GM18873 (cell line): ENCODE measurements around the gene GALNT10.

Source experiments
- ATAC-seq: cut with Tn5 transposase; IDR thresholded peaks from one replicate; pipeline ENCODE4 v1.9.1; 2021; ENCODE audit warnings: mild to moderate bottlenecking, moderate library complexity, moderate number of reproducible peaks; ENCODE audit not compliant: unreplicated experiment, low FRiP score

Gene GALNT10

DNA sequence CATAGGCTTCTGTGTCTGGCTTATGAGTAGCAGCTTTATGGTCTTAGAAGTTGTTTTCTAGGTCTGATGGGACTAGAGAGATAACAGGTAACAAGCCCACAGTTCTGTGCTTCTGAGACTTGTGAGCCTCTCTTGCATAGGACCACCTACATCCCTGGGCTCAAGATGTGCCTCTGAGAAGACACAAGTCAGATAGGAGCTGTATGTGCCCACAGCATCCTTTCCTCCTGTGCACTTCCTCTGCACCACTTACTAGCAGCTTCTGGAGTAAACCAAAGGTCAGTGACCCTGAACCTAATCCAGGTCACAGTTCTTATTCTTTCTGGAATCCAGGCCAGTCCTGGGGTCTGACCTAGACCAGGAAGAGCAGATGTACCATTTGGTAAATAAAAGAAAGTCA lies 40.0 kb downstream of the GALNT10 start:
- ATAC-seq: no peak

DNA sequence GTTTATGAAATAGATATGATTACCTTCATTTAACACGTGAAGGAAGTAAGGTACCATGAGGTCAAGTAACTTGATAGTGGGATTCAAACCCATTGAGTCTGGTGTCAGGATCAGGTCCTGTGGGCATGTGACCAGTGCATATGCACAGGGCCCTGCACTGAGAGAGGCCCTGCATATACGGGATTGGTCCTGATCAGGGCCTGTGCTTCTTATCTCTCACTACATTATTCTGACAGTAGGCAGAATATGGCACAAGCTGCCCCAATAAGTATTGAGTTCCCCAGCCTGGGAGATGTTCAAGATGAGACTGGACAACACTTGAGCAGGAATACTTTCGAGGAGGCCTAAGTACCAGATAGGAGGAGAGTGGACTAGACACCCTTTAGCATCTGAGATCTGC lies 44.0 kb downstream of the GALNT10 start:
- no peak for ATAC-seq

DNA sequence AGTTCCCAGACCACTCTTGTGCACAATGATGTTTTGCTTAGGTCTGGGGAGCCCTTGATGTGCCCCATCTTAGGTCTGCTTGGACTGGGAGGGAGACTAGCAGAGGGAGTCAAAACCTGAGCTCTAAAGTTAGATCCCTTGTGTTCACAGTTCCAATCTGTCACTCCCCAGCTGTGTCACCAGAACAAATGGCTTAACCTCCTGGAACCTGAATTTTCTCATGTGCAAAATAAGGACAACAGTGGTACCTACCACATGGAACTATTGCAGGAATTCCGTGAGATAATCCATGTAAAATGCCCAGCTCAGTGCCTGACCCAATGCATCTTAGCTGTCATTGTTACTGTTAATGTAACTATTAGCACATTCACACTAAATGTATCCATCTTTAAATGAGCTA lies 45.5 kb downstream of the GALNT10 start:
- ATAC-seq: no peak

DNA sequence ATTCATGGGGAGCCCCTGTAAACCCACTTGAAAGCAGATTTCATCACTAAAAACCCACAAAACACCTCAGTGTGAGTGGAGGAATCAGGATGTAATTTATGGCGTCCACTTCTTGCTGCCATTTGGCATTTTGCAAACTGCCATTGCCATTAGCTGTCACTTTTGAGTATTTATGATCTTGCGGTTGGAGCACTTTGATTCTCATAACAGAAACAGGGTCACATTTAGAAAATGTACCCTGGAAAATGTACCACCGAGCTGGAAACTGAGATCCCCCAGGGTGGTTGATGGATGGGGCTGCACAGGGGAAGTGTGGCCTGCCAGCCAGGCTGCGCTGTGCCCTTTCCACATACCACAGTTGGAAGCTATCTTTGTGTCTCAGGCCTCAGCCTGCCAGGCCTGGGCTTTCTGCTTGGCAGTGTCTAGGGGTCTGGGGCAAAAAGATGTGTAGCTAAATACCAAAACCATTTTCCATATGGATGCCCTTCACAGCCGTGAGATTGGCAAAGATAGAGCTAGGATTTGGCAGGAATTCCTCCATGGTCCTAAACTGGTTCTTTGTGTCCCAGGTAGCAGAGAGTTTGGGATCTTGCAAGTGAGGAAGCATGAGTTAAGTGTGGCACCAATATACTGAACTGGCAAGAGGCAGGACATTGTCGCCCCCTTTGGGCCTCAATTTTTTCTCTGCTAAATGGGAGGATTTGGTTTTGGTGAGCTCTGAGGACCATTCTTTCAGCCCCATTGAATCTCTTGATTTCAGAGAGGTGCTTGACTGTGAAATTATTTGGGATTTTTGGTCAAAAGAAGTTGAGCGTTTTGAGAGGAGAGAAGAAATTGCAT lies 46.2 kb downstream of the GALNT10 start:
- no peak for ATAC-seq

DNA sequence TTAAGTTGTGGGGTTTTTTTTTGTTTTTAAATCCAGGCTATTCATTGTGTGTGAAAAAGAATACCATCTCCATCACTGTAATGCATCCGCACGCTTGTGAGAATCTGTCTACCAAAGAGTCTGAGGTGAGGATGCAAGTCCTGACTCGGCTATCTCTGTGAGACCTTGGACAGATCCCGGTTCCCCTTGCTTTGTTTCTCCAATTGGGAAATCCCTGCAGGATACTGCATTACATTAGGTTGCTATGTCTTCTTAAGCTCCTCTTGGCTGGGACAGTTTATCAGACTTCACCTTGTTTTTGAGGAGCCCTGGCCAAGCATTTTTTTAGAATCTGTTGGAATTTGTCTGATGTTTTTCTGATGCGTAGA lies 46.8 kb downstream of the GALNT10 start:
- no peak for ATAC-seq

DNA sequence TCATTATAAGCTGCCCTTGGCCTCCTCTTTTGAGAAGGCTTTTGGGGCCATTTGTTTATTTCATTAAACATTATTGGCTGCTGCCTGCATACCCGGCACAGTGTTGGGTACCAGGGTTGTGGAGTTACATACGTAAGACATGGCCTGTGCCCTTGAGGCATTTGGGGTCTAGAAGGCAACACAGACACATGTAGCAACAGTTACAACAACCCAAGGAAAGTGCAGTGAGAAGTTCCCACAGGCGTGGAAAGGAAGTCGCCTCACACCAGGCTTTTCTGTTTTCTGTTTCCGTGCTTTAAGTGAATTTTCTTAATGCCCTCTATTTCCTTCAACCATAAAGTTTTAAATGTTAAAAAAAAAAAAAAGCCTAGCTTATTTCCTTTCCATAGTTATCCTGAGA lies 47.4 kb downstream of the GALNT10 start:
- ATAC-seq: no peak

DNA sequence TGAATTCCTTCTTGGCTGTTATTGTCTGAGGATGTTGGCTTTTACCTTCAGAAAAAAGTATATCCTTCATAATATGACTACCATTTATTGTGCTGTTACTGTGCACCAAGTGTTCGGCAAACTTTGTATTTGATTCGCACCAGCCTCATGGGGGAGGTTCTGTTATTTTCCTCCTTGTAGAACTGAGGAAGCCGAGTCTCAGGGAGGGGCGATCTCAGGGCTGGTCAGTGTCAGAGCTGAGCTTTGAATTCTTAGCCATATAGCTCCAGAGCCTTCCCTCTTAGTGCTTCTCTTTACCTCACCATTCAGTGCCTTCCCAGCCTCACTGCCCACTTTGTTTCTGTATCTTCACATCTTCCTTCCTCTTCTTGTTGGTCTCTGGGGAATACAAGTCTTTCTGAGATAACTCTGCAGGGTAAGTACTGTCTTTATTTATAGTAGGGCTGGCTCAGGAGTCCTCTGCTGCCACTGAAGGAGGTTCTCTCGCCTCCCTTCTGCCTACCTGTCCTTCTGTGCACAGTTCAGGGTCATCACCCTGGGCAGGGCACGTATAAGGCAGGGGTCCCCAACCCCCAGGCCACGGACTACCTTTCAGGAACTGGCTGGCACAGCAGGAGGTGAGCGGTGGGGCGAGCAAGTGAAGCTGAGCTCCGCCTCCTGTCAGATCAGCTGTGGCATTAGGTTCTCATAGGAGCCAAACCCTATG lies 48.4 kb downstream of the GALNT10 start:
- peak; percentile 85 for ATAC-seq

DNA sequence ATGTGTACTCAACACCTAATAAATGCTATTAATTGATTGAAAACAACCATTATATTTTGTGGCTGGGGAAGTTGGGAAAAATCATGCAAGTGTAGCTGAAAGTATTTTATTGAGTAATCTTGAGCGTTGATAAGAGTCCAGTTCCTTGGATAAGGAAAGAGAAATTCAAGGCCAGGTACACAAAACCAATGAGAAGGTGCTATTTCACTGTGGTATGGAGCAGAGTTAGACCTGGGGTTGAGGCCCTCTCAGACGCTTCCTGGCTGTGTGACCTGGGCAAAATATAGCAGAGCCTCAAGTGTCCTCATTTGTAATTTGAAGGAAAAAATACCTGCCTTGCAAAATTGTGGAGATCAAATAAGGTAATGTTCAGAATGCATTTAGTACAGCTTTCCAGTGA lies 50.1 kb downstream of the GALNT10 start:
- no peak for ATAC-seq

DNA sequence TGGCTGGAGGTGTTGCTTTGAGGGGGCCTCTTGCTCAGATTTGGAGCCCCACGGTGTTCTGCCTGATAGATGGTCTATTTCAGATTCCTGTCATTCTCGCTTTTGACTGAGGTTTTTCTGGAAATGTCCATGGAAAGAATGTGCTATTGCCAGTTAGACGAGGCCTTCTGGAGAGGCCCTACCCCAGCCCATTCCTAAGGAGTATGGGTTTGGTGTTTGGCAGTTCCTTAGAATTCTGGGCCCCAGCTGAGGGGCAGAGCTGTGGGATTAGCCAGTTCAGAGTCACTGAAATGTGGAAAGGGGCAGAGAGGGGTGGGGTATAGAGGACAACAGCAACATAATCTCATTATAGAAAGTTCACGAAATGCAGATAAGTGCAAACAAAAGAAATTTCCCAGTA lies 50.5 kb downstream of the GALNT10 start:
- no peak for ATAC-seq

DNA sequence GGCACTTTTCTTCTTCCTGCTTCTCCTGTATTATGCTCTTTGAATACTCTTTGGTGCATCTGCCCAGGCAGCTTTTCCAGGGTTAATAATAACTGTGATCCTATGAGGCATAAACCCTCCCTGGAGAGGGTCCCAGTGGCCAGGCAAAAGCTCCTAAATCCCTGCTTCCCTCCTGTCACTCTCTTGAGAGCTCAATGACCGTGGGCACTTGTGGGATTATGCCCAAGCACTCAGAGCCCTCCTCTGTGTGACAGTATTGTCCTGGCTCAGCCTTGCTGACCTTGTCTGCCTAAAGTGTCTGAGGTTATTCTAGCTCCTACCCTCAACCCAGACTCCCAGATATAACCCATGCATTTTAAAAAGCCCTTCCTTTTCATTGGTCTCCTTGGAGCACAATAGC lies 51.9 kb downstream of the GALNT10 start:
- ATAC-seq: no peak

DNA sequence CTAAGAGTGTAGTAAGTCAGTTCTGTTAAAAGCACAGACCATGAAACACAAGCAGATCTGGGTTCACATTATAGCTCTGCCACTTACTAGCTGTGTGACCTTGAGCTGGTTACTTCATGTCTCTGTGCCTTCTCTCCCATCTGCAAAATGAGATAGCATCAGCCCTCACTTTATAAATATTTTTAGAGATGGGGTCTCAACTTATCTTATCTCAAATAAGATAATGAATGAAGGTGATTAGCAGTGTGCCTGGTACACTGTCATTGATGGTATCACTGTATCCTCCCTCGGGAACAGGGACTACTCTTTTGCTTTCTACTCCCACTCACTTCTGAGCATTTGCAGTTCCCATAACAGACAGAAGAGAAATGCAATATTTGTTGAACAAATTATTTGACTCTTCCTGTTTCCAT lies 52.4 kb downstream of the GALNT10 start:
- no peak for ATAC-seq

DNA sequence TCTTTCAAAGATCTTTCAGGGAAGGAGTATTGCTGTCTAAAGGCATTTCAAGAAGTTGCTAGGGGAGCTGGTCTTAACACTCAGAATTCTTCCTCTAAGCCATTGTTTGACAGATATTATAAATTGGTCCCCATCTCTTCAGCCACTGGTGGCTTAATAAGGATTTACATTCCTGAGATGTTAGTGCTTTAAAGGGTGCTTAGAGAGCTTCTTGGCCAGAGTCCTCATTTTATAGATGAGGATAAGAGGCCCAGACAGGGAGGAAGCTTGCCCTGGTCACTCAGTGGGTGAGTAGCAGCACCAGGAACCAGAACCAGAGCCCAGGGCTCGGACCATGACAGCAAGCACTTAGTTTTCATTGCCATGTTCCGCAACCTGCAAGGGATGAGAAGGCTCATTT lies 53.2 kb downstream of the GALNT10 start:
- ATAC-seq: no peak

DNA sequence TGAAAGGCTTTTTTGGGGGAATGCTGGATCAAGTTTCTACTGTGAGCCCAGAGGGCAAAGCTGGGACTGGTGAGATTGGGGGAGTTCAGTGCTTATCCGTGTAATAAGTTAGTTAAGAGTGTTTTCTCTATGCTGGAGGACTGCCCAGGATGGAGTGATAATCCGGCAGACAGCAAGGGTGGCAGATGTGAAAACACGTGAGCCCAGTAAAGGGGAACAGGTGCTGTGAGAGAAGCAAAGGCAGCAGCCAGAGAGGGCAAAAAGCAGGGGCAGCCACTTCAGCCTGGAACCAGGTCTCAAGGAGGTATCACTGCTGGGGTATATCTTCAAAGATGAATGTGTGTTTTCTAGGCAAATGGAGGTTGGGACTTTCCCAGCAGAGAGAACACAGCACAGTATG lies 53.9 kb downstream of the GALNT10 start:
- no peak for ATAC-seq

DNA sequence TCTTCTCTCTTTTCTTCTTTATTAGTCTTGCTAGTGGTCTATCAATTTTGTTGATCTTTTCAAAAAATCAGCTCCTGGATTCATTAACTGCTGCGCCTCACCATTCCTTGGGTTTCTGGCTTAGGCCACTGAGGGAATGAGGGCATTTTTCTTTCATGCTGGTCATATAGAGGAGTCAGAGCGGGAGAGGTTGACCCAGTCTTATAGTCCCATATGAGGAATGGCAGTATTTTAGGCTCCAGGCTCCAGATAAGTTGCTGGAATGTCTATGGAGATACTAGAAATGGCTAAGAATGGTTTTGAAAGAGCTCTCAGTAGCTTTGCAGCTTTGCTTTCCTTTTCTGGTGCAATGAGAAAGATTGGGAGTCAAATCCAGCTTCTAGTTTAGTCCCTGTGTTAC lies 58.2 kb downstream of the GALNT10 start:
- no peak for ATAC-seq

DNA sequence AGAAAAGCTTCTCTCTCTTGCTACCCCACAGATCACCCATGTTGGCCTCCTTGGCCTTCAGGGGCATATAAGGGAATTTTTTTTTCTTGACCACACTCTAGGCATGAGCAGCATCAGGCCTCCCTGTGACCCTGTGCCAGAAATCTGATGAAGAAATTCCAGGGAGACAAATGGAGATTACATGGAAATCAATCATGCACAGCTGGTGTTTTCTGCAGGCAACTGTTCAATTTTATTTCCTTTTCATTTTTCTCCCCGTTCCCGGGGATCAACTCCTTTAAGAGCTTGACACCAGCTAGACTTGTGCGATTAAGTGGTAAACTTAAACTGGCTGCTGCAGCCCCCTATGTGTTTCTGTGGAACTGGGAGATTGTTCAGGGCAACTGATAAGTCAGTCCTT lies 59.3 kb downstream of the GALNT10 start:
- ATAC-seq: no peak

DNA sequence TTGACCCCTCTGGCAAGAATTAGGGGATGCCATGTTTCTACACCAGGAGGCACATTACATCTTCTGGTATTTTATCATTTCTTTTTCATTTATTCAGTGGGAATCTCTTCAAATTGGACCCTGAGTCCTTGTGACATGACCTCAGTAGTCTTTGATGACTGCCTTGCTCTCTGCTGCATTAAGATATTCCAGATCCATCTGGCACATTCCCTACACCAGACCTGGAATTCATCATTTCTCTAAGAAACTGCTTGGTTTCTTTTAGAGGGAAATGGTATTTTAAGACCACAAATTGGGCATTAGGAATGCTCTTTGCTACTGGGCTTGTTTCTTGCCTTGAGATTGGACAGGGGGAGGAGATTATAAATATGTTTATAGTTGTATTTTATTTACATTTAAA lies 61.0 kb downstream of the GALNT10 start:
- no peak for ATAC-seq

DNA sequence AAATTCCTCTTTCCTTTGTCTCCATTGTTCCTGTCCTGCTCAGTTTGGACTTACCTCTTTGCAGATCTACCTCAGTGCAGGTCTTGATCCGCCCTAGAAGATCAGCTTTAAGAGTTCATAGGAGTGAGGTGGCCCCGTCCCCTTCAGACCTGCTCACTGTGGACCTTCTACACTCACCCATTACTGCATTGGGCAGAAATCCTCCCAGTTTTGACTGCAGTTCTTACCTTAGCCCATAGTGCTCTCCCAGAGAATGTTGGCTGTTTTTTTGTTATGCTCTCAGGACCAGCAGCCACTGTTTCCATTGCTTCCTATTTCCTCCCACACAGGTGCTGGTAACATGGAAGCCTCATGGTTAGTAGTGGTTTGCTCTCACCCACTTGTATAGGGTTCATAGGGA lies 63.3 kb downstream of the GALNT10 start:
- no peak for ATAC-seq

DNA sequence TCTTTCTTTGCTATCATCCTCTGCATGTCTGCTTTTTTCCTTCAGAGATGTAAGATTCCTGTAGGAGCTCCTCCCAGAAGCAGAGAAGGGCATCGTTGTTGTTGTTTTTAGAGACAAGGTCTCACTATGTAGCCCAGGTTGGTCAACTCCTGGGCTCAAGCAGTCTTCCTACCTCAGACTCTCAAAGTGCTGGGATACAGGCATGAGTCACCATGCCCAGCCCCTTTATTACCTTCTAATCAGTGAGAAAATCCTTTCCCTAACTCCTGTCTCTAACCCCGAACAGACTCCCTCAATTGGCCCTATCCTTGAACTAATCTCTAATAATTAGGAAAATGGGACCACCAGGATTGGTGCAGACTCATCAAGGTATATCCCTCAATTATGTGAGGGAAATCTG lies 64.4 kb downstream of the GALNT10 start:
- ATAC-seq: no peak

DNA sequence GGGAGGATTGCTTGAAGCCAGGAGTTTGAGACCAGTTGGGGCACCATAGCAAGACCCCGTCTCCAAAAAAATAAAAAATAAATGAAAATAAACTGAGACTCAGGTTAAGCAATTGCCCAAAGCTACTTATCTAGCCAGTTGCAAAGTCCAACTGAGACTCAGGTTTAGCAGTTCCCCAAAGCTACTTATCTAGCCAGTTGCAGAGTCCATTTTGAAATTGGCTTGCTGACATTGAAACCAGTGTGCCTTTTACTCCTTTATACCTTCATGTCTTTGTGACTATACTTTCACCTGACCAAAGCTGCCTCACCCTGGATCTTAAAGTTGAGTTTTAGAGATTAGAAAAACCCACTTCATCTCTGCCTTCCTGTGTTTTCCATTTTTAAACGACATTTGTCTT lies 66.5 kb downstream of the GALNT10 start:
- no peak for ATAC-seq

DNA sequence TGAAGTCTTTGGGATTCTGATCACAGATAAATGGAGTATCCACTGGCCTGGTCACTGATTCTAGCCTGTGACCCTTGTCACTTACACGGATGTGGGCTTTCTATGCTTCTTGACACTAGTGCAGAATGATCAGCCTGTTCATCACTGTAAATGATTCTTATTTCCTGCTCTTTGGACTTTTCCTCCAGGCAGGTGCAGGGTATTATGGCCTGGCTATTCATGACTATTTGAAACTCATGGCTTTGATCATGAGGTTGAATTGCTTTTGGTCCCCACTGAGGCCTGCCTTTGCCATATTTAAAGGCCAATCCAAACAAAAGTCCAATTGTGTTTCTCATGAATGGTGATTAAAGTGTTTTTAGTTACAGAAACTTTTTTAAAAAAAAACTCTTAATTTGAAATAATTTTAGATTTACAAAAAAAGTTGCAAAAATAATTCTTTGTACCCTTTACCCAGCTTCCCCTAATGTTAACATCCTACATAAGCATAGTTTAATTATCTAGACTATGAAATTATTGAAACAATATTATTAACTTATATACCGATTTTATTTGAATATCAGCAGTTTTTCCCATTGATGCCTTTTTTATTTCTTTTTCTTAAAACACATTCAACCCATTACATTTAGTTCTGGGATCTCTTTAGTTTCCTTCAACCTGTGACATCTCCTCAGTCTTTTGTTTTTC lies 68.1 kb downstream of the GALNT10 start:
- no peak for ATAC-seq

DNA sequence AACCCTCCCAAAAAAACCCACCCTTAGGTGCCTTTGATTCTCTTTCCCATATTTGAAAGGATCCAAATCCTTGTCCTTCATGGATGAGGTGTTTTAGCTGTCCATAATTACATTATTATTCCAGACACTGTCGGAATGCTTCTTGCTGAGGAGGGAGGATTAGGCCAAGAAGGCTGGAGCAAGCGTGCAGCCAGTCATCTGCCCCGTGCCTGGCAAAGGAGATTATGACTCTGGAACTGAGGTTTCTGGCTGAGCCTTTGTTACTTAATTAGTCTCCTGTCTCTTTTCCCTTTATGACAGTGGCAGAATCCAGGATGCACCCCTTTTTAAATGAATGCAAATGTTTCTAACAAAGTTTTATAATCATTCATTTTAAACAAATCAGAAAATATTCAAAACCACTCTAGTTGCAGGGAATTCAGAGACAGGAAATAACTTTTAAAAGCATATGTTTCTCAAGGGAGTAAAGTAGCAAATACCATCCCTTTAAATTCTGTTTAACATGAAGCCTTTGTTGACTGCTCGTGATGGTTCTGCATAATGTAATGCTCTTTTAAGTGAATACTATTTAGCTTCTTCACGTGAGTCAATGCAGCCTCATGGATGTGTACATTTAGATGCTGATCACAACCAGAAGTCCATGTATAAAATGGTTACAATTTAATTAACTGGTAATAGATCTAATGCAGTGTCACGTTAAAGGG lies 69.8 kb downstream of the GALNT10 start:
- no peak for ATAC-seq
